T-cell (primary cell): ENCODE results near the gene SCN8A. TPM values are rescaled to one million over a fixed set of nuclear protein-coding genes. Genes with fewer than 3 reads are reported as not detected.

ENCODE experiments used
- ATAC-seq, 4 experiments: fragments of 200-7000 bp in 3 of 4; fragments of 150-1000 bp in 1 of 4; cut with Tn5 transposase; replicated peaks in 1 of 4; 1 replicate in 3 of 4; 2 replicates in 1 of 4; pipeline ENCODE4 v1.10.0; 2021; ENCODE audit warnings: moderate library complexity in 3 of 4, mild to moderate bottlenecking in 2 of 4, moderate number of reproducible peaks in 1 of 4
- CTCF ChIA-PET, 2 donors: fragments of 300-600 bp; sonication (Branson Sonifier 250); formaldehyde crosslinking; loops; one replicate each; lab custom pipeline; 2022; ENCODE audit warnings: antibody characterized with exemption in 2 of 2; lab: Charles Lee
- POLR2A ChIA-PET, 2 donors: fragments of 300-600 bp; sonication (Branson Sonifier 250); formaldehyde crosslinking; loops; one replicate each; lab custom pipeline; 2022; ENCODE audit warnings: antibody characterized with exemption in 2 of 2; lab: Charles Lee
- DNase-seq, 35 experiments: peaks; one replicate each; pipeline versions ENCODE4 v3.0.0 to v3.0.0-alpha.2; 2013 to 2023
- H3K27ac ChIP-seq: one replicate; pipeline ENCODE4 v1.5.1; 2013; ENCODE audit warnings: low read length
- H3K27me3 ChIP-seq, 2 experiments: replicated peaks in 1 of 2; 1 replicate in 1 of 2; 2 replicates in 1 of 2; pipeline versions ENCODE4 v1.6.1 to v1.7.0; 2013; ENCODE audit warnings: low read length in 1 of 2, mixed read lengths in 1 of 2; ENCODE audit not compliant: control insufficient read depth in 2 of 2, insufficient read depth in 2 of 2; ENCODE audit errors: extremely low read depth in 1 of 2
- H3K36me3 ChIP-seq, 2 donors: 1 replicate in 1 of 2; 2 replicates in 1 of 2; pipeline versions ENCODE4 v1.6.1 to v1.7.0; 2013; ENCODE audit warnings: low read length in 1 of 2; ENCODE audit not compliant: control insufficient read depth in 2 of 2, insufficient read depth in 1 of 2; ENCODE audit errors: extremely low read depth in 1 of 2
- H3K4me1 ChIP-seq, 2 experiments: 1 replicate in 1 of 2; 2 replicates in 1 of 2; pipeline versions ENCODE4 v1.6.1 to v1.7.0; 2013; ENCODE audit warnings: low read length in 2 of 2, mixed read lengths in 1 of 2; ENCODE audit not compliant: insufficient read depth in 2 of 2, control insufficient read depth in 1 of 2; ENCODE audit errors: extremely low read depth in 1 of 2
- H3K4me3 ChIP-seq, 2 donors: 1 replicate in 1 of 2; 2 replicates in 1 of 2; pipeline versions ENCODE4 v1.5.1 to v1.7.0; 2013; ENCODE audit warnings: mild to moderate bottlenecking in 2 of 2, low read length in 1 of 2, moderate library complexity in 1 of 2; ENCODE audit not compliant: control insufficient read depth in 1 of 2; ENCODE audit errors: extremely low read depth in 1 of 2
- H3K9me3 ChIP-seq: 2 replicates; pipeline ENCODE4 v1.7.0; 2013
- H3K27ac Mint-ChIP-seq, 2 donors: one replicate each; pipeline ENCODE4 v1.8.0; 2020 to 2021; ENCODE audit warnings: mild to moderate bottlenecking in 2 of 2, mixed read lengths in 2 of 2
- H3K27me3 Mint-ChIP-seq, 2 donors: one replicate each; pipeline ENCODE4 v1.8.0; 2021 to 2022; ENCODE audit warnings: mixed read lengths in 2 of 2
- H3K36me3 Mint-ChIP-seq: one replicate; pipeline ENCODE4 v1.8.0; 2021; ENCODE audit warnings: mixed read lengths
- H3K4me1 Mint-ChIP-seq, 3 donors: one replicate each; pipeline ENCODE4 v1.8.0; 2020 to 2022; ENCODE audit warnings: mixed read lengths in 3 of 3, mild to moderate bottlenecking in 1 of 3
- H3K4me3 Mint-ChIP-seq, 3 donors: one replicate each; pipeline ENCODE4 v1.8.0; 2020 to 2022; ENCODE audit warnings: mild to moderate bottlenecking in 3 of 3, mixed read lengths in 3 of 3, moderate library complexity in 3 of 3
- H3K9me3 Mint-ChIP-seq, 3 donors: one replicate each; pipeline ENCODE4 v1.8.0; 2020 to 2022; ENCODE audit warnings: mixed read lengths in 3 of 3
- WGBS: methylation state at CpG from one replicate; pipeline ENCODE4 v1.1.5; 2013; ENCODE audit warnings: missing lambda C conversion rate; ENCODE audit not compliant: insufficient coverage; 5-methylcytosine and 5-hydroxymethylcytosine counted together
- total RNA-seq, 35 experiments: library from RNA in 6 of 35; stranded (reverse) in 6 of 35; fragments of 120-200 nt in 1 of 35; gene quantifications; one replicate each; pipeline versions ENCODE4 v1.2.1 to v1.2.4 and lab custom pipeline; 2013 to 2026

SCN8A gene
- total RNA-seq, 5 donors from 2014 or later (not counting 1 experiment from before 2014, with no cell fraction given): 0.41 to 1.0 (median 0.53) TPM

DNA sequence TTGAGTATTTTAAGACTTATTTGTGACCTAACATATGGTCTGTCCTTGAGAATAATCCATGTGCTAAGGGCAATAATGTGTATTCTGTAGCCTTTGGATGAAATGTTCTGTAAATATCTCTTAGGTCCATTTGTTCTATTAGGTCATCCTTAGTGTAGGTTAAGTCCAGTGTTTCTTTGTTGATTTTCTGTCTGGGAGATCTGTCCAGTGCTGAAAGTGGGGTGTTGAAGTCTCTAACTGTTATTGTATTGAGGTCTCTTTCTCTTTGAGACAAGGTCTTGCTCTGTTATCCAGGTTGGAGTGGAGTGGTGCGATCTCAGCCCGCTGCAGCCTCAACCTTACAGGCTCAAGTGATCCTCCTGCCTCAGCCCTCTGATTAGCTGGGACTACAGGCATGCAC, 149.5 kb downstream of the SCN8A start:
- no peak overlapping the region for H3K4me3 Mint-ChIP-seq
- no peak for ATAC-seq

GRCh38 chr12:51744235-51744634, 153.2 kb downstream of the SCN8A start:
- ATAC-seq: no peak
- H3K36me3 Mint-ChIP-seq: peaks cover 6% of the 10 kb centered on the region
- H3K9me3 Mint-ChIP-seq: peaks cover 13 to 24% (median 15%) of the 10 kb centered on the region in 3 donors
- no peak for DNase-seq
- WGBS: 54% methylated on average over 4 of the region's 6 CpGs
- Histone ChIP-seq H3K27ac (no peak overlapping the region), H3K4me1 (peaks cover 0 to 2% of the 10 kb centered on the region in 2 experiments), H3K9me3 (no peaks in the 10 kb centered on the region), H3K36me3 (no peaks in the 10 kb centered on the region), H3K27me3 (peaks cover 0 to 8% of the 10 kb centered on the region in 2 experiments), H3K4me3 (no peak overlapping the region)
- H3K4me1 Mint-ChIP-seq: no peaks in the 10 kb centered on the region
- POLR2A ChIA-PET: no interaction called here
- no peak overlapping the region for H3K27ac Mint-ChIP-seq
- peaks cover 13 to 16% of the 10 kb centered on the region in 2 donors for H3K27me3 Mint-ChIP-seq
- H3K4me3 Mint-ChIP-seq: no peak overlapping the region
- CTCF ChIA-PET: no interaction called here

More for the DNA sequence above, 149.5 kb downstream of the SCN8A start:
- no peaks in the 10 kb centered on the region for H3K4me1 Mint-ChIP-seq
- no peak for DNase-seq
- Histone ChIP-seq H3K4me3 (no peak overlapping the region), H3K4me1 (peaks cover 0 to 2% of the 10 kb centered on the region in 2 experiments), H3K36me3 (no peaks in the 10 kb centered on the region), H3K27me3 (peaks cover 0 to 9% of the 10 kb centered on the region in 2 experiments), H3K9me3 (no peaks in the 10 kb centered on the region), H3K27ac (no peak overlapping the region)
- CTCF ChIA-PET: no interaction called here
- peaks cover 18 to 19% of the 10 kb centered on the region in 2 donors for H3K27me3 Mint-ChIP-seq
- peaks cover 6% of the 10 kb centered on the region for H3K36me3 Mint-ChIP-seq
- H3K27ac Mint-ChIP-seq: no peak overlapping the region
- H3K9me3 Mint-ChIP-seq: peaks cover 13 to 24% (median 15%) of the 10 kb centered on the region in 3 donors
- POLR2A ChIA-PET: no interaction called here
- WGBS: no CpG with 5 or more reads among the region's 2 CpGs

DNA sequence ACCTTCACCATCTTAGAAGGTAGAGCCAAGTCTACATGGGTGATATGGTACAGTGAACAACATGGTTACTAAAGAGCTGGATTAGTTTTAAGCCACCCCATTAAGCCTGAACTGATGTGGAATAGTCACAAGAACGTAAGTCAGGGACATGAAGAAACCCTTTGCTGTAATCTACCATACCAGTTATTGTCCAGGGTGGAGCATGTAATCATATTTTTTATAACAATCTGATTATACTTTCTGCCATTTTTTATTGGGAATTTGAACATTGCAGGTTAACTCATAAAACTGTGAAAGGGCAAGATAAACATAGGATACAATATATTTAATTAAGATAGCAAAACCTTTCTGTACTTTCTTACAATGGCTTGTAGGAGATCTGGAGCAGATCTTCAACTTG, 153.9 kb downstream of the SCN8A start:
- peaks cover 6% of the 10 kb centered on the region for H3K36me3 Mint-ChIP-seq
- Histone ChIP-seq H3K27me3 (peaks cover 0 to 8% of the 10 kb centered on the region in 2 experiments), H3K4me3 (no peak overlapping the region), H3K36me3 (no peaks in the 10 kb centered on the region), H3K4me1 (peaks cover 0 to 2% of the 10 kb centered on the region in 2 experiments), H3K27ac (no peak overlapping the region), H3K9me3 (no peaks in the 10 kb centered on the region)
- ChIA-PET CTCF (no interaction called here), POLR2A (no interaction called here)
- DNase-seq (no peak), ATAC-seq (no peak)
- no peaks in the 10 kb centered on the region for H3K4me1 Mint-ChIP-seq
- peaks cover 14 to 16% of the 10 kb centered on the region in 2 donors for H3K27me3 Mint-ChIP-seq
- WGBS: no CpG with 5 or more reads among the region's 1 CpG
- no peak overlapping the region for H3K4me3 Mint-ChIP-seq
- peaks cover 13 to 24% (median 15%) of the 10 kb centered on the region in 3 donors for H3K9me3 Mint-ChIP-seq
- no peak overlapping the region for H3K27ac Mint-ChIP-seq

DNA sequence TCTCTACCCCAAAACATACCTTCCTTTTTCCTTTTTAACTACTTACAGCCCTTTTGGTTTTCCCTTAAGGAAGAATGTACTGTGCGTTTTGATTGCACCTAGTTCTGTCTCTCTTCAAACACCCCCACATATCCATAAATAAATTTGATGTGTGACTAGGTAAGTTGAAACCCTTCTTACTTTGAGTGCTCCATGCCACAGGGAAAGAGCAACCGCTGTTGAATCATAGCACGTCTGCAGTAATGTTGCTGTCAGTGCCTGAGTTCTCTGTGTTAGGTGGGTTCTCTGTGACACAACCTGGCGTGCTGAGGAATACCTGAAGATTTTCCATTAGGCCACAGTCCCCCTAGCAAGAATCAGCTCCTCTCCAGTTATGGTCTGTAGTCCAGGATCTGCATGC, 155.4 kb downstream of the SCN8A start:
- no peak overlapping the region for H3K4me3 ChIP-seq
- H3K4me1 Mint-ChIP-seq: no peaks in the 10 kb centered on the region
- CTCF ChIA-PET: no interaction called here

DNA sequence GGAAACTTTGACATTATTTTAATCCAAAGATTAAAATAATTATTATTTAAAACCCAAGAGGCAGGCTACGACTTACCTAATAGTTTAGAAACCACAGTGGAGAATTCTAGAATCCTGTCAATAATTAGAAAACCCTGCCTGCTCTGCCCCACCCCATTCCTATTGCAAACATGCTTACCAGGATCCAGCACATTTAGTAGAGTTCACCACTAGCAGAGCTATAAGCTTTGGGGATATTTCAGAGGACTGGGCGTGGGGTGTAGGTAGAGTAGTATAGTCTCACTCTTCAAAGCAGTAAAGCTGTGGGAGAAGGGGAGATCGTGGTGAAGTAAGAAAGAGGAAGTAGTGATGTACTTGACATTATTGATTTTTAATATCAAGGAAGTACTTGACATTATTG, 157.2 kb downstream of the SCN8A start:
- H3K27ac Mint-ChIP-seq: no peak overlapping the region
- no peaks in the 10 kb centered on the region for H3K36me3 Mint-ChIP-seq
- no peaks in the 10 kb centered on the region for H3K36me3 ChIP-seq
- H3K4me1 ChIP-seq: peaks cover 0 to 2% of the 10 kb centered on the region in 2 experiments
- H3K4me3 ChIP-seq: no peak overlapping the region
- H3K27ac ChIP-seq: no peak overlapping the region
- peaks cover 6 to 12% of the 10 kb centered on the region in 2 donors for H3K27me3 Mint-ChIP-seq
- ChIA-PET POLR2A (no interaction called here), CTCF (interaction anchor here in 1 of 2 donors (0.6 kb wide), 1 partner anchor 66 kb away, joined by 3 read pairs; no protein-coding TSS in a partner anchor)
- H3K9me3 ChIP-seq: no peaks in the 10 kb centered on the region
- H3K27me3 ChIP-seq: peaks cover 0 to 8% of the 10 kb centered on the region in 2 experiments
- H3K4me3 Mint-ChIP-seq: no peak overlapping the region
- ATAC-seq (no peak), DNase-seq (no peak)
- H3K4me1 Mint-ChIP-seq: no peaks in the 10 kb centered on the region
- peaks cover 0 to under 1% (median 0%) of the 10 kb centered on the region in 3 donors for H3K9me3 Mint-ChIP-seq
- WGBS: no CpG with 5 or more reads among the region's 3 CpGs

More for the DNA sequence above, 155.4 kb downstream of the SCN8A start:
- peaks cover 16 to 17% of the 10 kb centered on the region in 2 donors for H3K27me3 Mint-ChIP-seq
- POLR2A ChIA-PET: no interaction called here
- H3K4me1 ChIP-seq: peaks cover 0 to 2% of the 10 kb centered on the region in 2 experiments
- H3K36me3 Mint-ChIP-seq: peaks cover 6% of the 10 kb centered on the region
- DNase-seq: no peak
- H3K27ac Mint-ChIP-seq: no peak overlapping the region
- H3K9me3 ChIP-seq: no peaks in the 10 kb centered on the region
- ATAC-seq: no peak
- no peak overlapping the region for H3K27ac ChIP-seq
- H3K9me3 Mint-ChIP-seq: peaks cover 5 to 13% (median 12%) of the 10 kb centered on the region in 3 donors
- 100% methylated on average over 2 of the region's 4 CpGs for WGBS
- peaks cover 0 to 8% of the 10 kb centered on the region in 2 experiments for H3K27me3 ChIP-seq
- H3K4me3 Mint-ChIP-seq: no peak overlapping the region
- H3K36me3 ChIP-seq: no peaks in the 10 kb centered on the region

DNA sequence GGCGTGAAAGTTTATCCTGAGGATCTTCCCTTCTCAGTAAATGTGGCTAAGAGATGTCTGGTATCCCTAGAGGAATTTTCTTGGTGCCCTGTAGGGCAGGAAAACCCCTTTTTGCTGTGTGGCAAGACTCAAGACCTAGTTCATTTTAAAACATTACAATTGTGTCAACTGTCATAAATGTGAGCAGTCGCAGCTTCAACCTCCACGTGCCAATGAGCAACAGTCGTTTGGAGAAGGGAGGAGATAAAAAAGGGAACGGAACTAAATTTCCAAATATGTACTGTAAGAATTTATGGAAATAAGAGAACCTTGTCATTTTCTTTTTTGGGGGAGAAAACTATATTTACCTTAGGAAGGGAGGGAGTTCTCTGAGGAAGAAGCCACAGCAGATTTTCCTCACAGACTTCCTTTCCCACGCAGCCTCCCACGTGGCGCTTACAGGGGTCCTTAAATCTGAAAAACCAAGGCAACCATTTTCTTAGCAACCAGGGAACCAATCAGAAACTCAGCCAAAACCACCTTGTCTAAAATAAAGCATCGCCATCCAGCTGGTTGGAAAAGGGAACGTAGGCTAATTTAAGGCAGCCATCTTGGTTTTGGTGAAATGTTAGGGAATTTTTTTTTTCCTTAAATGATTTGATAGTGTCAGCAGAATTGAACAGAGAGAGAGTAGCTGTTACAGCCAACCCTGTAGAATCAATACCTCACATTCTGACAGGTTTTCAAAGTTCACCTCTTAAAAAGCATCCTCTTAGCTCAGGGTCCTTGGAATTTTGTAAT, 158.4 kb downstream of the SCN8A start:
- H3K27me3 Mint-ChIP-seq: peaks cover 6 to 7% of the 10 kb centered on the region in 2 donors
- CTCF ChIA-PET: no interaction called here
- WGBS: 100% methylated on average over 3 of the region's 10 CpGs
- no peaks in the 10 kb centered on the region for H3K36me3 ChIP-seq
- H3K4me1 Mint-ChIP-seq: no peaks in the 10 kb centered on the region
- no peaks in the 10 kb centered on the region for H3K9me3 ChIP-seq
- ATAC-seq (no peak), DNase-seq (no peak)
- H3K27me3 ChIP-seq: no peaks in the 10 kb centered on the region
- H3K4me3 ChIP-seq: no peak overlapping the region
- H3K27ac Mint-ChIP-seq: no peak overlapping the region
- H3K27ac ChIP-seq: no peak overlapping the region
- no peak overlapping the region for H3K4me3 Mint-ChIP-seq
- POLR2A ChIA-PET: no interaction called here
- no peaks in the 10 kb centered on the region for H3K9me3 Mint-ChIP-seq
- no peaks in the 10 kb centered on the region for H3K4me1 ChIP-seq
- no peaks in the 10 kb centered on the region for H3K36me3 Mint-ChIP-seq
